Measurements from ENCODE around the gene KAZN.

Gene KAZN

DNA sequence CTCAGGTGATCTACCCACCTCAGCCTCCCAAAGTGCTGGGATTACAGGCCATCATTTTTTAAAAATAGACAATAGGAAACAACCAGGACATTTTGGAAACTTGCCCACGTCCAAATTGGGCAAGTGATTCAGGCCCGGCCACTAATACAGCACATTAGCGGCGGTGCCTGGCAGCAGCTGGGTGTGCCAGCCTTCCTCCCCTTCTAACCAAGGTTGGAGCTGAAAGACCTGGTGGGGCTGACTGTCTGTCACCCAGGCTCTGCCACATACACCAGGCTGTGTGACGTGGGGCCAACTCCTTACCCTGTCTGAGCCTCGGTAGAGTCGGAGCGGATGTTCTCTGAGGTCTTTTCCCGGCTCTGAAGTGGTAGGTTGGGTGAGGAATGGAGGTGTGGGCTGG lies 525.4 kb downstream of the KAZN start:
- H4K8ac ChIP-seq (ENCODE audit: low read length), result no peak overlapping the region
- no peak overlapping the region for H3K14ac ChIP-seq (ENCODE audit: low read length in 2 of 2)
- H2AK5ac ChIP-seq (ENCODE audit: low read length, severe bottlenecking), result no peak overlapping the region
- no peak for DNase-seq
- H2BK15ac ChIP-seq (ENCODE audit: low read depth, poor library complexity, severe bottlenecking), result no peak overlapping the region
- no peak overlapping the region for H2AFZ ChIP-seq (ENCODE audit: low read depth, low read length)
- H3K9me3 ChIP-seq (ENCODE audit: control insufficient read depth, low read length), result no peaks in the 10 kb centered on the region
- no peak overlapping the region for H2BK120ac ChIP-seq (ENCODE audit: low read depth, low read length)
- H3K4me2 ChIP-seq (ENCODE audit: low read length, poor library complexity, severe bottlenecking), result no peak overlapping the region
- H3K4me1 ChIP-seq (ENCODE audit: control insufficient read depth, insufficient read depth, low read depth, low read length), result peaks cover 1% of the 10 kb centered on the region
- no peak overlapping the region for H3K4me3 ChIP-seq (ENCODE audit: insufficient read depth in 1 of 2, low read depth in 1 of 2, low read length in 2 of 2)
- WGBS, result 96% methylated on average over 8 of the region's 9 CpGs
- no peak overlapping the region for H2BK5ac ChIP-seq (ENCODE audit: low read depth, low read length, poor library complexity, severe bottlenecking)
- no peak overlapping the region for H3K27ac ChIP-seq (ENCODE audit: low read length, poor library complexity, severe bottlenecking)
- no peaks in the 10 kb centered on the region for H3K79me1 ChIP-seq (replicated peaks; ENCODE audit: low read length, poor library complexity, severe bottlenecking)
- H3K4ac ChIP-seq (ENCODE audit: low read depth in 1 of 2, low read length in 2 of 2), result no peak overlapping the region
- peaks cover 36 to 49% of the 10 kb centered on the region in 2 experiments for H3K27me3 ChIP-seq (ENCODE audit: control insufficient read depth in 1 of 2, insufficient read depth in 1 of 2, low read length in 2 of 2)
- H3K23ac ChIP-seq (ENCODE audit: low read length in 2 of 2), result no peak overlapping the region
- no peak overlapping the region for H3K9ac ChIP-seq (ENCODE audit: low read length)
- no peak overlapping the region for H3K18ac ChIP-seq (ENCODE audit: low read depth in 1 of 2, low read length in 2 of 2)
- H2BK12ac ChIP-seq (ENCODE audit: low read length in 2 of 2), result no peak overlapping the region
- H3K36me3 ChIP-seq (ENCODE audit: control insufficient read depth in 1 of 2, insufficient read depth in 2 of 2, low read depth in 1 of 2, low read length in 2 of 2), result no peaks in the 10 kb centered on the region
- no peak overlapping the region for H4K91ac ChIP-seq (ENCODE audit: low read length)

DNA sequence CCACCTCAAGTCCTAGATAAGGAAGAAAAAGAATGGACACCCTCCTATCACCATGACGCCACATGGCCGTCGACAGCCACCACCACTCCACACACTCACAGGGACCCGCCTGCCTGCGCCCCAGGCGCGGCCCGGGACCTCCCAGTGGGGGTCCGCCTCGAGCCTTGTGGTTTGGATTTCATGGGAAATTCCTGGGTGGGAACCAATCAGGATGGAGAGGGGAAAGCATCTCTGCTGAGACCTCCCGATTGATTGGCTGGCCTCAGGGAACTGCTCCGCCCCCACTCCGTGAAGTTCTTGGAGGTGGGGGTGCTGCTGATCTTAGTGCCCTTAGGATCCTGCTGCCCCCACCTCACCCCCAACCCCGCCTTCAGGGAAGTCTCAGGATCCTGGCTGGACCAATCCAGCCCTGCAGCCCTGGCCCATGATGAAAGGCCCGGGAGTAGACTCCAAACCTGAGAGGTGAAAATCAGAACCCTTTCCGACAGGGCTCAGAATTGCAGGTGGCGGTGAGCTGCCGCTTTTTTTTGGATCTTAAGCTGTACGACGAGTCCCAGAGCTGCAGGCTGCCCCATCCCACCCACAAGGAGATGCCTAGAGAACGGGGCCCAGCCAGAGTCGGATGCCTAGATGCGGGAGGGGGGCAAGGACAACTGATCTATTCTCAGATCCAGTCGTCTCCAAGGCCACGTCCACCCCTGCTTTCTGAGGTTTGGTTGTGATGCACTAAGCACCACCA lies 526.0 kb downstream of the KAZN start:
- Histone ChIP-seq H3K23ac (ENCODE audit: low read length in 2 of 2) (no peak overlapping the region), H3K27ac (ENCODE audit: low read length, poor library complexity, severe bottlenecking) (no peak overlapping the region), H3K18ac (ENCODE audit: low read depth in 1 of 2, low read length in 2 of 2) (no peak overlapping the region), H2AK5ac (ENCODE audit: low read length, severe bottlenecking) (no peak overlapping the region), H4K91ac (ENCODE audit: low read length) (no peak overlapping the region), H3K14ac (ENCODE audit: low read length in 2 of 2) (no peak overlapping the region), H3K9me3 (ENCODE audit: control insufficient read depth, low read length) (peaks cover under 1% of the 10 kb centered on the region), H3K4ac (ENCODE audit: low read depth in 1 of 2, low read length in 2 of 2) (no peak overlapping the region), H2AFZ (ENCODE audit: low read depth, low read length) (no peak overlapping the region), H2BK15ac (ENCODE audit: low read depth, poor library complexity, severe bottlenecking) (no peak overlapping the region), H3K79me1 (replicated peaks; ENCODE audit: low read length, poor library complexity, severe bottlenecking) (no peaks in the 10 kb centered on the region), H2BK5ac (ENCODE audit: low read depth, low read length, poor library complexity, severe bottlenecking) (no peak overlapping the region), H3K36me3 (ENCODE audit: control insufficient read depth in 1 of 2, insufficient read depth in 2 of 2, low read depth in 1 of 2, low read length in 2 of 2) (no peaks in the 10 kb centered on the region), H3K27me3 (ENCODE audit: control insufficient read depth in 1 of 2, insufficient read depth in 1 of 2, low read length in 2 of 2) (peaks cover 35 to 51% of the 10 kb centered on the region in 2 experiments), H3K4me3 (ENCODE audit: insufficient read depth in 1 of 2, low read depth in 1 of 2, low read length in 2 of 2) (no peak overlapping the region), H4K8ac (ENCODE audit: low read length) (no peak overlapping the region), H3K4me2 (ENCODE audit: low read length, poor library complexity, severe bottlenecking) (no peak overlapping the region), H2BK120ac (ENCODE audit: low read depth, low read length) (no peak overlapping the region), H3K4me1 (ENCODE audit: control insufficient read depth, insufficient read depth, low read depth, low read length) (peaks cover 2% of the 10 kb centered on the region), H2BK12ac (ENCODE audit: low read length in 2 of 2) (no peak overlapping the region), H3K9ac (ENCODE audit: low read length) (no peak overlapping the region)
- 89% methylated on average over 24 of the region's 25 CpGs for WGBS
- no peak for DNase-seq

DNA sequence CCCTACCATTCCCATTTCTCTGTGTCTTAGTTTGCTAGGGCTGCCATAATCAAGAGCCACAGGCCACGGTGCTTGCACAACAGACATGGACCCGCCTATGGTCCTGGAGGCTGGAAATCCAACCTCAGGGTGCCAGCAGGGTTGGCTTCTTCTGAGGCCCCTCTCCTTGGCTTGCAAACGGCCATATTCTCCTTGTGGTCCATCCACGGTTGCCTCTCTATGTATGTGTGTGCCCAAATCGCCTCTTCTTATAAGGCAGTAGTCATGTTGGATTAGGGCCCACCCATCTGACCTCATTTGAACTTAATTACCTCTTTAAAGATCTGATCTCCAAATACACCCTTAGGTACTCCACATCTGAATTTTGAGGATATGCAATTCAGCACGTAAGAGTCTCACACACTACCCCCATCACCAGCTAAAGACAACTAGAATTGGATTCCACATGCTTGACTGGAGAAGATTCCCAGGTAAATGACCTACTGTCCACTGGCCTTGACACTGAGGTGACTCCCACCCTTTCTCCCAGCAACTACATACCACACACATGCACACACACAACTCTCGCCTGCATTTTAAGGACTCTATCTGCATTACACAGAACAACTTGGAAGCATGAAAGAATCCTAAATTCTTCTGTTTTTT lies 526.7 kb downstream of the KAZN start:
- Histone ChIP-seq H2AK5ac (ENCODE audit: low read length, severe bottlenecking) (no peak overlapping the region), H3K4me1 (ENCODE audit: control insufficient read depth, insufficient read depth, low read depth, low read length) (peaks cover 2% of the 10 kb centered on the region), H2BK12ac (ENCODE audit: low read length in 2 of 2) (no peak overlapping the region), H4K91ac (ENCODE audit: low read length) (no peak overlapping the region), H3K14ac (ENCODE audit: low read length in 2 of 2) (no peak overlapping the region), H3K9ac (ENCODE audit: low read length) (no peak overlapping the region), H3K4me3 (ENCODE audit: insufficient read depth in 1 of 2, low read depth in 1 of 2, low read length in 2 of 2) (no peak overlapping the region), H2BK15ac (ENCODE audit: low read depth, poor library complexity, severe bottlenecking) (no peak overlapping the region), H2BK5ac (ENCODE audit: low read depth, low read length, poor library complexity, severe bottlenecking) (no peak overlapping the region), H2AFZ (ENCODE audit: low read depth, low read length) (no peak overlapping the region), H3K4me2 (ENCODE audit: low read length, poor library complexity, severe bottlenecking) (no peak overlapping the region), H3K79me1 (replicated peaks; ENCODE audit: low read length, poor library complexity, severe bottlenecking) (no peaks in the 10 kb centered on the region), H4K8ac (ENCODE audit: low read length) (no peak overlapping the region), H3K4ac (ENCODE audit: low read depth in 1 of 2, low read length in 2 of 2) (no peak overlapping the region), H3K36me3 (ENCODE audit: control insufficient read depth in 1 of 2, insufficient read depth in 2 of 2, low read depth in 1 of 2, low read length in 2 of 2) (no peaks in the 10 kb centered on the region), H3K18ac (ENCODE audit: low read depth in 1 of 2, low read length in 2 of 2) (no peak overlapping the region), H3K9me3 (ENCODE audit: control insufficient read depth, low read length) (peaks cover 7% of the 10 kb centered on the region), H2BK120ac (ENCODE audit: low read depth, low read length) (no peak overlapping the region), H3K27ac (ENCODE audit: low read length, poor library complexity, severe bottlenecking) (no peak overlapping the region), H3K23ac (ENCODE audit: low read length in 2 of 2) (no peak overlapping the region), H3K27me3 (ENCODE audit: control insufficient read depth in 1 of 2, insufficient read depth in 1 of 2, low read length in 2 of 2) (peaks cover 29 to 51% of the 10 kb centered on the region in 2 experiments)
- no peak for DNase-seq
- 88% methylated on average over 7 of the region's 7 CpGs for WGBS

- Histone ChIP-seq H3K79me1 (replicated peaks; ENCODE audit: low read length, poor library complexity, severe bottlenecking) (no peaks in the 10 kb centered on the region), H2BK5ac (ENCODE audit: low read depth, low read length, poor library complexity, severe bottlenecking) (no peak overlapping the region), H2BK12ac (ENCODE audit: low read length in 2 of 2) (no peak overlapping the region), H3K4me3 (ENCODE audit: insufficient read depth in 1 of 2, low read depth in 1 of 2, low read length in 2 of 2) (no peak overlapping the region), H3K9me3 (ENCODE audit: control insufficient read depth, low read length) (peaks cover 8% of the 10 kb centered on the region), H3K23ac (ENCODE audit: low read length in 2 of 2) (no peak overlapping the region), H3K36me3 (ENCODE audit: control insufficient read depth in 1 of 2, insufficient read depth in 2 of 2, low read depth in 1 of 2, low read length in 2 of 2) (no peaks in the 10 kb centered on the region), H4K91ac (ENCODE audit: low read length) (no peak overlapping the region), H4K8ac (ENCODE audit: low read length) (no peak overlapping the region), H3K4me1 (ENCODE audit: control insufficient read depth, insufficient read depth, low read depth, low read length) (peaks cover 2% of the 10 kb centered on the region), H2BK120ac (ENCODE audit: low read depth, low read length) (no peak overlapping the region), H3K4ac (ENCODE audit: low read depth in 1 of 2, low read length in 2 of 2) (no peak overlapping the region), H3K27ac (ENCODE audit: low read length, poor library complexity, severe bottlenecking) (no peak overlapping the region), H2AK5ac (ENCODE audit: low read length, severe bottlenecking) (no peak overlapping the region), H2BK15ac (ENCODE audit: low read depth, poor library complexity, severe bottlenecking) (no peak overlapping the region), H3K18ac (ENCODE audit: low read depth in 1 of 2, low read length in 2 of 2) (no peak overlapping the region), H3K9ac (ENCODE audit: low read length) (no peak overlapping the region), H2AFZ (ENCODE audit: low read depth, low read length) (no peak overlapping the region), H3K27me3 (ENCODE audit: control insufficient read depth in 1 of 2, insufficient read depth in 1 of 2, low read length in 2 of 2) (peaks cover 3 to 53% of the 10 kb centered on the region in 2 experiments), H3K4me2 (ENCODE audit: low read length, poor library complexity, severe bottlenecking) (no peak overlapping the region), H3K14ac (ENCODE audit: low read length in 2 of 2) (no peak overlapping the region)
- 76% methylated on average over 6 of the region's 6 CpGs for WGBS
- no peak for DNase-seq
Measured at GRCh38 chr1:15128077-15128476, 529.6 kb downstream of the KAZN start.
